ENCODE results near the gene CCDC183.

The CCDC183 gene

DNA sequence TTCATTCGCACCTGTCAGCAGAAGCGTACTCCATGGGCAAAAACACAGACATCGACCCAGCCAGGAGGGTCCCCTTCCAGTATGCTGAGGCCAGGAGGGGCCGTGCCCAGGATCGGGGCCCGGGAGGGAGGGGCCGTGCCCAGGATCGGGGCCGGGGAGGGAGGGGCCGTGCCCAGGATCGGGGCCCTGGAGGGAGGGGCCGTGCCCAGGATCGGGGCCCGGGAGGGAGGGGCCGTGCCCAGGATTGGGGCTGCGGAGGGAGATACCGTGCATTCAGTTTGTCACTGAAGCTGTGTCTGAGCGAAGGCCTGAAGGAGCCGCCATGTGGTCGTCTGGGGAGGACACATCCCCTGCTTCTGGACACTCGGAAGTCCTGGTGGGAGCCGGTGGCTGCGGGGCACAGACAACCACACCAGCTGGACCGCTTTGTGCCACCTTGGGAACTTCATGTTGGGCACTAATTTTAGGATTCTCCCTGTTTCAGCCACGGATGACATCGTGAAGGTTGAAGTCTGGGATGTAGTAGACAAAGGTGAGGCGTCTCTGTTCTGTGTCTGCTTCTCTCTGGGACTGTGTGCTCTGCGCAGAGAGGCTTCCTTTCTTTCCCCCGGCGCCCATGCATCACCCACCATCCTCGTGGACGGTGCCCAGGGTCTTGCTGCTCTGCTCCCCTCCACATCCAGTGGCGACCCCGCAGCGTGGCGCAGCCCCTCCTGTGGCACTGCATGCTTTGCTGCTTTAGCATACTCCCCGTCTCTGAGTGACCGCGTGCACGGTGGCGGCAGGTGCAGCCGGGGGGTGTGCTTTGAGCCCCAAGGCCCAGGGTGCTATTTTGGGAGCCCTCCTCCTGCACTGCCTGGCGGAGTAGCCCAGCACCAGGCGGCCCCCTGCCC lies 29.4 kb downstream of the CCDC183 start:
- peaks cover 17% of the 10 kb centered on the region for H3K27me3 ChIP-seq
- H3K27ac ChIP-seq, result no peak overlapping the region
- TF ChIP-seq, protein P1, sequence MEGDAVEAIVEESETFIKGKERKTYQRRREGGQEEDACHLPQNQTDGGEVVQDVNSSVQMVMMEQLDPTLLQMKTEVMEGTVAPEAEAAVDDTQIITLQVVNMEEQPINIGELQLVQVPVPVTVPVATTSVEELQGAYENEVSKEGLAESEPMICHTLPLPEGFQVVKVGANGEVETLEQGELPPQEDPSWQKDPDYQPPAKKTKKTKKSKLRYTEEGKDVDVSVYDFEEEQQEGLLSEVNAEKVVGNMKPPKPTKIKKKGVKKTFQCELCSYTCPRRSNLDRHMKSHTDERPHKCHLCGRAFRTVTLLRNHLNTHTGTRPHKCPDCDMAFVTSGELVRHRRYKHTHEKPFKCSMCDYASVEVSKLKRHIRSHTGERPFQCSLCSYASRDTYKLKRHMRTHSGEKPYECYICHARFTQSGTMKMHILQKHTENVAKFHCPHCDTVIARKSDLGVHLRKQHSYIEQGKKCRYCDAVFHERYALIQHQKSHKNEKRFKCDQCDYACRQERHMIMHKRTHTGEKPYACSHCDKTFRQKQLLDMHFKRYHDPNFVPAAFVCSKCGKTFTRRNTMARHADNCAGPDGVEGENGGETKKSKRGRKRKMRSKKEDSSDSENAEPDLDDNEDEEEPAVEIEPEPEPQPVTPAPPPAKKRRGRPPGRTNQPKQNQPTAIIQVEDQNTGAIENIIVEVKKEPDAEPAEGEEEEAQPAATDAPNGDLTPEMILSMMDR (IDR thresholded peaks at IDR 0.05), result no peak
- H3K36me3 ChIP-seq, result peaks cover 73% of the 10 kb centered on the region
- H3K4me3 ChIP-seq (ENCODE audit: low read depth in 1 of 2, low read length in 1 of 2), result no peak overlapping the region
- no peaks in the 10 kb centered on the region for H3K9me3 ChIP-seq
- peaks cover 8 to 17% of the 10 kb centered on the region in 2 experiments for H3K4me1 ChIP-seq (ENCODE audit: control insufficient read depth in 1 of 2, insufficient read depth in 1 of 2, low read depth in 1 of 2, low read length in 1 of 2)

DNA sequence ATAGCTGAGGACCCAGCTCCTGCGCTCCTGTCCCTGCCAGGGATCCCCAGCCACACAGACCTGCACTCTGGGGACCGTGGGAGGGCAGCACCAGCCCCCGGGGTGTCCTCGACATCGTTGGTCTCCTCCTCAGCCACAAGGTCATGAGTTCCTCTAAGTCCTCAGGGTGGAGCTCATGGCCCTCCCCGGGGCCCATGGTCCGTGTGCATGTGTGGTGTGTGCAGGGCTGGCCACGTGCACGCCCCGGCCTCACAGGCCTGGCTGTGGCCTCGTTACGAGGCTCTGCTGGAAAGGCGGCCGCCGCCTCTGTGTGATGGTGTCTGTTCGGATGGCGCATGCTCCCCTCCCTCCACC lies 30.0 kb downstream of the CCDC183 start:
- no peaks in the 10 kb centered on the region for H3K9me3 ChIP-seq
- H3K36me3 ChIP-seq, result peaks cover 73% of the 10 kb centered on the region
- peaks cover 11% of the 10 kb centered on the region for H3K27me3 ChIP-seq
- H3K4me3 ChIP-seq (ENCODE audit: low read depth in 1 of 2, low read length in 1 of 2), result no peak overlapping the region
- TF ChIP-seq, protein P1 (IDR thresholded peaks at IDR 0.05), result no peak
- no peak overlapping the region for H3K27ac ChIP-seq
- H3K4me1 ChIP-seq (ENCODE audit: control insufficient read depth in 1 of 2, insufficient read depth in 1 of 2, low read depth in 1 of 2, low read length in 1 of 2), result peaks cover 10 to 19% of the 10 kb centered on the region in 2 experiments

DNA sequence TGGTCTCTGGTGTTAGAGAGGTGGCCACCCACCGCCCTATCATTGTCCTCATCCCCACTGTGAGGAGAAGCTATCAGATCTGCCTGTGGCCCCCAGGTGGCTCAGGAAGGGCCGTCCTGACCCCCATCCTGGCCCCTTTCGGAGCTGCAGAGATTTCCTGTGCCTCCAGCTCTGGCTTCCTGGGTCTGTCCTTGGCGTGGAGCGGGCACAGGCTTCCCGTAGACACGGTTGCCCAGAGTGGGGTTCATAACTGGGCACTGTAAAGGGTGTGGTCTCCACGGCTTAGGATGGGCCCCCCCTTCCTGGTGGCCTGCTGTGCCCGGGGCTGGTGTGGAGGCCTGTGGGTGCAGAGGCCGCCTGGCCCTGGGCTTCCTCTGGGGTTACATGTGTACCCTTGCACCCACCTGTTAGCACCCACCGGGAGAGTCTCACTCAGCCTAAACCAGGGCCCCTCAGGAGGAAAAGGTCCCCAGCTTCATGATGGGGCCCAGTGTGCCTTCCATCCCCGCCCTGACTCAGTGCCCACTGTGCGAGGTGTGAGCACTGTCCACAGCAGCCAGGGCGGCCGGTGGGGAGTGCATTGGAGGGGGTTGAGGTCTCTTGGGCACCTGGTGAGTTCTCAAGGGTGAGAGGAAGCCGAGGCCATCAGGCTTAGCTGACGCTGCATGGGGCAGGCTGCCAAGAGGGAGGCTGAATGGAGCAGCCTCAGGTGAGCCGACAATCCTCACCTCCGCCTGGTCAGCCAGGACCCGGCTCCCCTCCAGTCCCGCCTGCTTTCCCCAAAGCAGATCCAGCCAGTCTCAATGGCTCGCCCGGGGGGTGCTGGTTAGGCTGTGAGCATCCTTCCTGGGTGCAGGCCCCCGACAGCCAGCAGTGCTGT lies 30.8 kb downstream of the CCDC183 start:
- Histone ChIP-seq H3K36me3 (peaks cover 73% of the 10 kb centered on the region), H3K4me3 (ENCODE audit: low read depth in 1 of 2, low read length in 1 of 2) (no peak overlapping the region), H3K9me3 (no peaks in the 10 kb centered on the region), H3K27me3 (peaks cover 3% of the 10 kb centered on the region), H3K27ac (no peak overlapping the region), H3K4me1 (ENCODE audit: control insufficient read depth in 1 of 2, insufficient read depth in 1 of 2, low read depth in 1 of 2, low read length in 1 of 2) (peaks cover 17 to 19% of the 10 kb centered on the region in 2 experiments)
- TF ChIP-seq, protein P1 (IDR thresholded peaks at IDR 0.05), result no peak

DNA sequence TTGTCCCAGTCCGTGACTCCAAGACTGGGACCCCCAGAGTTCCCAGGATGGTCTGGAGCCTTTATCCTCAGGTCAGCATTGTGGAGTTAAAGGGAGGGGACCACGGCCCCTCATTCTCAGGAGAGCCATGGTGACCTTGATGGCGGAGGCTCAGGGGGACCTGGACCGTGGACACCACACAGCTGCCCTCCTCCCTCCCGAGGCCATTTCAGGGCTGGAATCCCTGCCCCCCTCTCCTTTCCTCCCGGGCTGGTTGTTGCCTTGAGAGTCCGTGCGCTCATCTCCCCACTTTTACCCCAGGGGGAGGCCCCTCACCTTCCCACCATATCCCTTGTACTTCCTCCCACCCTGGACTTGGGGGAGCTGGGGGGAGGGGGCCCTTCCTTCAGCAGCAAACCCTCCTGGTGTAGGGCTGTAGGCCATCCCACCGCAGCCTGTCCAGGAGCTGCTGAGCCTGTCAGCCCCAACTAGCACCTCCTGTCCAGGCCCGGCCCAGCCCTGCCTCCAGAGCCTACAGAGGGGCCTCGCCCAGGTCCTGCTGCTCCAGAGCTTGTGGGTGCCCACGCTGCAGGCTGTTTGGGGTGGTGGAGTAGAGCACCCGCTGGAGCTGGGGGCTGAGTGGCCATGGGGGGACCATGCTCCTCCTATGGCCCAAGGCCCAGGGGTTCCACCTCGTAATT lies 31.8 kb downstream of the CCDC183 start:
- Histone ChIP-seq H3K27ac (no peak overlapping the region), H3K4me1 (ENCODE audit: control insufficient read depth in 1 of 2, insufficient read depth in 1 of 2, low read depth in 1 of 2, low read length in 1 of 2) (peaks cover 19 to 25% of the 10 kb centered on the region in 2 experiments), H3K27me3 (no peaks in the 10 kb centered on the region), H3K9me3 (no peaks in the 10 kb centered on the region), H3K4me3 (ENCODE audit: low read depth in 1 of 2, low read length in 1 of 2) (no peak overlapping the region), H3K36me3 (peaks cover 81% of the 10 kb centered on the region)
- TF ChIP-seq, protein P1 (IDR thresholded peaks at IDR 0.05), result no peak

DNA sequence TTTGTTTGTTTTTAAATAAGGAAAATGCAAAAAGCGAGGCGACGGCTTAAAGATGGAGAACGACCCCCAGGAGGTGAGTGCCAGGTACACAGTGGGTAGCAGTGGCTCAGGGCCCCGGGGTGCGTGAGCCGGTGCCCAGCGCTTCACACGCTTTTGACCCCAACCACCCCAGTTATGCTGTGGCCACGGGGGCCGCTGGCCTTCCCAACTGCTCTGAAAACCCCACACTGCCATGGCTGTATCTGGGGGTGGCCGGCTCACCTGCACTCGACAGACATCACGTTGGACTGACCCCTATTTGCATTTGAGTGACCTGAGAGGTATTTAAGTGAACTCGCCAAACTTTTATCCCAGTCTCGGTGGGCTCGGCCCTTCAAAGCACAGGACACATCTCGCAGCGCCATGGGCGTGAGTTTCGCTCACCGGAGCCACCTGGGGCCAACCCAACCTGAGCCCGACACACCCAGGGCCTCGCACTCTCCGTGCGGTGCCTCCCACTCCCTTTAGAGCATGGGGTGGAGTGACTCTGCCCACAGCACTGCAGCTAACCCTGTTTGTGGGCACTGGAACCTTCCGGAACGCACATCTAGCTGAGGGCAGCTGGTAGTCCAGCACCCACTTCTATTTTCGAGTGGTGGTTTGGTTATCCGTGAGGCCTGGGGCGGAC lies 32.5 kb downstream of the CCDC183 start:
- Histone ChIP-seq H3K36me3 (peaks cover 82% of the 10 kb centered on the region), H3K4me3 (ENCODE audit: low read depth in 1 of 2, low read length in 1 of 2) (no peak overlapping the region), H3K27ac (no peak overlapping the region), H3K27me3 (no peaks in the 10 kb centered on the region), H3K4me1 (ENCODE audit: control insufficient read depth in 1 of 2, insufficient read depth in 1 of 2, low read depth in 1 of 2, low read length in 1 of 2) (peaks cover 19 to 25% of the 10 kb centered on the region in 2 experiments), H3K9me3 (no peaks in the 10 kb centered on the region)
- TF ChIP-seq, protein P1 (IDR thresholded peaks at IDR 0.05), result no peak
